Measurements from ENCODE around the gene PCED1B.
"Not testable (repeated sequence)": the region's sequence is repeated elsewhere in the genome, so short reads cannot be mapped to it uniquely, and the experiment has no call there.

Gene PCED1B

DNA sequence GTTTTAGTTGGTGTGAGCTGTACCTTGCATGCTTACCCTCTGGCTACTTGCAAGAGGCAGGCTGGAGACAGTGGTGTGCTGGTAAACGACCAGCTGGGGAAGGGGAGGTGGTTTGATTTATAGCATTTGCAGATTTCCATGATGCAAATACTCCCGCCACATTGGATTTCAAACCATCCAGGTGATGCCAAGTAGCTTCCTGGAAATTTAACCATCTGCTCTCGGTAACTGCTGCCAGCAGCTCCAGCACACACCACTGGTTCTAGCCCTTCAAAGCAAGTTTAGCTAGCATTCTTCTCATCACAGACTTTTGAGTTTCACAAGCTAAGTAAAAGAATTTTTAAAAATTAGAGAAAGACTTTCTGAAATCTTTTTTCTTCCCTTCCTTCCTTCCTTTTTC is 104.8 kb downstream of the PCED1B start:
- no peak for DNase-seq

DNA sequence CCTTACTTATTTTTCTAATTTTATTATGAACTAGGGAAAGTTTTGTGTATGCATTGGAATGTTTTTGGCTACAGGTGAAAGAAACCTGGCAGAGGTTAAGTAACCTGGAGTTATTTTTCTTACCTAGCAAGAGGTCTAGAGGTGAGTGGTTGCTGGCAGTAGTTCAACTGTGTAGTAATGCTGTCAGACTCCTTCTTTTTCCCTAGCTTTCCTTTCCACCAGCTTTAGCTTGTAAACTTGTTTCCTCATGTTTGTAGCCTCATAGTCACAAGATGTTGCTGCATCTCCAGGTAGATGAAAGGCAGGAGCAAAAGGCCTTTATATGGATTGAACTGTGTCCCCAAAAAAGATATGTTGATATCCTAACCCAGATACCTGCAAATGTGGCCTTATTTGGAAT is 105.4 kb downstream of the PCED1B start:
- DNase-seq = no peak

DNA sequence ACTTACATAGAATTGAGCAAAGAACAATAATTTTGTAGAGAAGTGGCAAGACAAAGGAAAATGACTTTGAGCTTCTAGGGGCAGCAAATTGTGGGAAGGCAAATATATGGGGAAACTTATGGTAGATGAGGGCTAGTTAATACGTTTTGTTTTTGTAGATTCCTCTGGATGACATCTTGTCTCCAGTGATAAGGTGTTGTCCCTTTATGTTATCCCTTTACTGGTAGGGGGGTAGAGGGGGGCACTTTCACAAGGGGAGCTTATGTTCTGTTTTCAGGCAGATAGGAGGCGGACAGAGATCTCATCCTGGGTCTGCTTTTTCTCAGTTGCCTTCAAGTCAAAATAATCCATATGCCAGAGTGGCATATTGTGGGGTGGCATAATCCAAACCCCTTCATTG is 106.8 kb downstream of the PCED1B start:
- DNase-seq = no peak

DNA sequence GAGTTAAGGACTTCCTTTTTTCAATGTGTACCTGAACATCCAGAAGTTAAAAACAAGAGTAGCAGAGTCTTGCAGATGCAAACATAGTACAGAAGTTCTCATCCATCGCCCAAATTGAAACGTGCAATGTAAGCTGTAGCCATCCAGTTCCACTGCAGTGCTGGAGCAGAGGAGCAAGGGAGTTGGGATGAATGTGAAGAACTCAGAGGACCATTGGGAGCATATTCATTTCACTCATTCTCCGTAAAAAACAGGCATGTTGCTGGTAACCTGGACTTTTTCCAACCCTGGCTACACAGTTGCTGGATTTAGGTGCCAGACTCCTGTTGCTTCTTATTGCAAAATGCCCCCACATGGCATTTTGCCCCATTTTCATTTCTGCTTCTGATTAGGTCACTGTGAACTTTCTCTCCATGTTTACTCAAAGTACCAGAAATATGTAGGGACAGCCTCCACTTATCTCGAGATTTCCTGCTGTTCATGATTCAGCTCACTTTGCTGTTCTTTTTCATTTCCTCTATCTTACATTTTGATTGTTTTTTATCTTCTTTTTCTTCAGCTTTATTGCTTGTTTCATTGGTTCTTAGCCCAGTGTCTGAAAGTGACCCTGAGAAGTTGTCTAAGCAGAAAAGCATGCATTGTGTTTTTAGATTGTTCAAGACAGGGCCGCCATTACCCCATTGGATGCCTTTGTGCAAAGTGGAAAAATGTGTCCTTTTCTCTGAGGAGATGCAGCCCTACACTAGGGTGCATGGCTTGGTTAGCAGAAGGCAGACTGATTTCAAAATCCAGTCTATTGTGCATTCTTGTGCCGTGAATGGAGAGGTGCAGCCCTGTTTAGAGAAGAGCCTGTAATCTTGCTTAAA is 109.4 kb downstream of the PCED1B start:
- no peak for DNase-seq

DNA sequence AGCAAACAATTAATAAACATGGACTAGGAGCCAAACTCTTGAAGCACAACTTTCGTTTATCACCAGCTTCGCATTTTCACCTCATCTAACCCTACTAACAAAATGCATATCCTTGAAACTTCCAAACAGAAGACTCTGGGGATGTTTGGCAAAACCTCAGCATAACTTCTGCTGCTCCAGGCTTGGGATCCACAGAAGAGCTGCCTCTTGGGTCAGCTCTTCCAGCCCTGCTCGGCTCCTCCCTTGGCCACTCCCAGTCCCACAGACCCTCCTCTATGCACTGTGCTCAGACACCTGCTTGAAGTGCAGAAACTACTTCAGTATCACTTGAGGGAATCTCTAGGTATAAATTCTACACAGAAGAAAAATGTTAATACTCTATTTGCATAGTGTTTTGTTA is 110.3 kb downstream of the PCED1B start:
- no peak for DNase-seq

DNA sequence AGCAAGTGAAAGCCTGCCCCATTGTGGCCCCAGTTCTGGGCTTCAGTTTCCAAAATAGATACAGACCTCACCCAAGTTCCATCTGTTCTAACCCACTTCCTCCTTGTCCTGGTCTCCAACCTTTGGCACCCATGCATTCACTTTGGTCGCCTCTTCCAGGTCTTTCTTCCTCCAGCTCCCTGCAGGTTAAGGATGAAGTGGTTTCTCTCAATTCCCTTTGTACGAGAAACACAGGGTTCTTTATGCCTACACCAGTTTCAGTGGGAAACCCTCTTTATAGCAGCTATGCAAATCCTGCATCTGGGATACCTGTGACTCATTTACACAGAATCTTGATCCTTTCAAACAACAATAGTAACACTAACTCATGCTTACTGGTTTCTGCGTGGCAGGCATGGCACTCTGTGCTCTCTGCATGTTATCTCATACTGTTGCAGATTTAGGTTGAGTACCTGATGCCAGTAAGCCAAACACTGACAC is 110.9 kb downstream of the PCED1B start:
- DNase-seq = no peak

DNA sequence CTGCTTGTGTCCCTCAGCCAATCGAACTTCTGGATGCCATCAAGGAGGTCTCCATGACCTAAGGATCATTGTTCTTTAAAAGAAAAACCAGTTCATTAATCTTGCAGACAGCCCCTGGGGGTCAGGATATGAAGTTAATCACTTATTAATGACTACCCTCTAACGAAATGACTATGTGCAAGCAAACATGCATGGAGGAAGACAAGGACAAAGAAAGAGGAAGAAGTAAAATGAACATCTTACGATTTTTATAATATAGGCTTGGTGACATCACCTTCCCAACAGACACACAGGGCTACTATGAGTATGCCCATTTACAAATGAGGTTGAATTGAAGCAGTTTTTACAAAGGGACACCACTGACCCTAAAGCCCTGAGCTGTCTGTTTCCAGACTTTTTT is 111.5 kb downstream of the PCED1B start:
- no peak for DNase-seq

DNA sequence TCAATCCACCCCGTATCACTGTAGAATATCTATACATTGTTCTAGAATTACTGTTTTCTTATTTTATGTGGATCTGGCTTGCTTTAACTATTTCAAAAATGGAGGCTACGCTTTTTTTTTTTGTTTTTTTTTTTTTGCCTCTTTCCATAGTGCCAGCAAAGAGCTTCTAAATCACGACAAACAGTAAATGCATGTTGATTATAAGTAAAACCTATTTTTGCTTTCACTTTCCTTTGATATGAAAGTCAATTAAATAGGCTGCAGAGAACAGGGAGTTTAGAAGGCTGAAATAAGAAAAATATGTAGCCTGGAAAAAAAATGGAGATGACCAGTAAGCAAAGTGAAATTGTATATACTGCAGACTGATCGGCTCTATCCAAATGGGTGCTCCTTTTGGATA is 112.6 kb downstream of the PCED1B start:
- no peak for DNase-seq

DNA sequence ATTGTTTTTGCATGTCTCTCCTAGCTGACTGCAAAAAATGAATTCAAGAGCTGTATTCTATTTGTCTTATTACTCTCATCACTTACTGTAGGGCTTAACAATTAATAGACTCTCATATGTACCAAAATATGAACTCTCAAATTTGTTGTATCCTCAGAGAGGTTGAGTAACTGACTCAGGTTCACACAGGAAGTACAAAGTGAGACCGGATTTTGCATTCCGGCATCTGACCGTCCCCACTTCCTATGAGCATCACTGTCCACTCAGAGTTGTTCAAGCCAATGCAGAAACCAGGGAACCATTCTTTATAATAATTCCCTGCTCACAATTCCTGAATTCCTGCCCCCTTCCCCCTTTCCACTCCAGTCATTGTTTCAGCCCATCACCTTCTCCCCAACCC is 113.6 kb downstream of the PCED1B start:
- DNase-seq = no peak

DNA sequence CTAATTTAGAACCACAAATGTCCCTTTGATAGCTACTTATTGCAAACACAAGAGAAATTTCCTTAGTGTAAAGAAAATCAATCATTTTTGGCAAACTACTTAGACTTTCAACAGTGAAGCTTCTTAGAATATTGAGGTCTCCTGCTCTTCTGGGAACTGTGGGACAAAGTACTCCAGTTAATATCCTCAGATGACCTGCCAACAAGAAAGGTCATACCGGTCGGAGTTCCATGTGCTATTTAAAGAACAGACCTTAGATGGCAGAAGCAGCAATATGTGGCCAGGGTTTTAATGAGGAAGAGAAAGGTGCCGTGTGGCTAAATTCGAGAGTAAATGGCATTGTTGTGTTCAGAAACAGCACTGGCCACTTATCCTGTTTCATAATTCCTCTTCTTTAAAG is 115.1 kb downstream of the PCED1B start:
- DNase-seq = no peak

DNA sequence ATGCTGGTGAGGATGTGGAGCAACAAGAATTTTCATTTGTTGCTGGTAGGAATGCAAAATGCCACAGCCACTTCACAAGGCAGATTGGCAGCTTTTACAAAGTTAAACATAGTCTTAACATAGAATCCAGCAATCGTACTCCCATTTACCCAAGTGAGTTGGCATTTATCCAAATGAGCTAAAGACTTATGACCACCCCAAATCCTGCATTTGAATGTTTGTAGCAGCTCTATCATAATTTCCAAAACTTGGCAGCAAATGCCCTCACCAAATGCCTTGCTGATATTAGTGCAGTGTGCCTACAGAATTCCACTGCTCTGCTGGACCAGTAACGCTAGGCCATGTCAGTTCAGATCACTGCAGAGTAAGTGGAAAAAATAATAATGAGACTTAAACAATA is 121.0 kb downstream of the PCED1B start:
- DNase-seq = no peak

DNA sequence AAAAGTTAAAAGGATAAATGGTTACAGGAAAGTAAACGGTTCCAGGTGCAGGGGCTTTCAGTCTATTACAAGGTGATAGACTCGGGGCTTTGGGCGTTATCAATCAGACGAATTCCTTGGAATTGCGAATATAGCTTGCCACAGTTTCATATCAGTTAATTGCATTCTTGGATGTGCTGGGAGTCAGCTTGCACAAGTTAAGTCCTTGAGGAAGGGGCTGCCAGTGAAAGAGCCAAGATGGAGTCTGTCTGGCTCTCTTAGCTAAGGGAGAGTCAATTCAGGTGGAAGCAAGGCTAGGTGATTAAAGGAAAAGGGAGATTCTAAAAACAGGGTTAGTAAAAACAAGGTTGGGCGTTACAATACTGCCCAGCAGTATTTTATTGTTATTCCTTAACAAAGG is 121.8 kb downstream of the PCED1B start:
- not testable (repeated sequence) for DNase-seq

DNA sequence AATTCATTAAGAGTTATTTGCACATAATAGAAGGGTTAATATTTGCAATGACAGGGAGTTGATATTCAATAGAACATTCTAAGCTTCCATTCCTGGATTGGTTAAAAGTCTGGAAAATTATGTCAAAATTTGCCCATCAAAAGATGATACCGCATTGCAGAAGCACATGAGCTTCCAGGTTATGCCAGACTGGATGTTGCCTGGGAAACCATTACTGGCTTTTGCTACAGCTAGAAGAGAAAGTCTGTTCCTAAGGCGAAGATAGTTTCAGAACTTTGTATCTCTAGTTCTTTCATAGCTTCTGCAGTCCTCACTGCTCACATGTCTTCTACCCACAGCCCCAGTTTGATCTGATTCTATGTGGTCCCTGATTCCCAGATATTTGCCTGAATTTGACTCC is 122.8 kb downstream of the PCED1B start:
- DNase-seq = no peak

DNA sequence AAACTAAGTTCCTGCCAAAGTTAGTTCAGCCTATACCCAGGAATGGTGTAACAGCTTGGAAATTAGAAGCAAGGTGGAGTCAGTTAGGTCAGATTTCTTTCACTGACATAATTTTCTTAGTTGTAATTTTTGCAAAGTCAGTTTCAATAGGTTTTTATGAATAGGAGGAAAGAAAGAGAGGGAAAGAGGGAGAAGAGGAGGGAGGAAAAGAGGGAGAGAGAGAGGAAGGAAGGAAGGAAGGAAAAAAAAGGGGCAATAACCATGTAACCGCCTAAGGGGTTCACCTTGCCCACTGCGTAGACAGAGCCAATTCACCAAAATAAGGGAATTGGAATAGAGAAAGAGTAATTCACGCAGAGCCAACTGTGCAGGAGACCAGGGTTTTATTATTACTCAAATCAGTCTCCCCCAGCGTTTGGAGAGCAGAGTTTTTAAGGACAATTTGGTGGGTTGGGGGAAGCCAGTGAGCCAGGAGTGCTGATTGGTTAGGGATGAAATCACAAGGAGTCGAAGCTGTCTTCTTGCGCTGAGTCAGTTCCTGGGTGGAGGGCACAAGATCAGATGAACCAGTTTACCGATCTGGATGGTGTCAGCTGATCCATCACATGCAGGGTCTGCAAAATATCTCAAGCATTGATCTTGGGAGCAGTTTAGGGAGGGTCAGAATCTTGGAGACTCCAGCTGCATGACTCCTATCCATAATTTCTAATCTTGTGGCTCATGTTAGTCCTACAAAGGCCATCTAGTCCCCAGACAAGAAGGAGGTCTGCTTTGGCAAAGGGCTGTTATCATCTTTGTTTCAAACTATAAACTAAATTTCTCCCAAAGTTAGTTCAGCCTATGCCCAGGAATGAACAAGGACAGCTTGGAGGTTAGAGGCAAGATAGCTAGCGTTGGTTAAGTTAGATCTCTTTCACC is 126.4 kb downstream of the PCED1B start:
- no peak for DNase-seq

DNA sequence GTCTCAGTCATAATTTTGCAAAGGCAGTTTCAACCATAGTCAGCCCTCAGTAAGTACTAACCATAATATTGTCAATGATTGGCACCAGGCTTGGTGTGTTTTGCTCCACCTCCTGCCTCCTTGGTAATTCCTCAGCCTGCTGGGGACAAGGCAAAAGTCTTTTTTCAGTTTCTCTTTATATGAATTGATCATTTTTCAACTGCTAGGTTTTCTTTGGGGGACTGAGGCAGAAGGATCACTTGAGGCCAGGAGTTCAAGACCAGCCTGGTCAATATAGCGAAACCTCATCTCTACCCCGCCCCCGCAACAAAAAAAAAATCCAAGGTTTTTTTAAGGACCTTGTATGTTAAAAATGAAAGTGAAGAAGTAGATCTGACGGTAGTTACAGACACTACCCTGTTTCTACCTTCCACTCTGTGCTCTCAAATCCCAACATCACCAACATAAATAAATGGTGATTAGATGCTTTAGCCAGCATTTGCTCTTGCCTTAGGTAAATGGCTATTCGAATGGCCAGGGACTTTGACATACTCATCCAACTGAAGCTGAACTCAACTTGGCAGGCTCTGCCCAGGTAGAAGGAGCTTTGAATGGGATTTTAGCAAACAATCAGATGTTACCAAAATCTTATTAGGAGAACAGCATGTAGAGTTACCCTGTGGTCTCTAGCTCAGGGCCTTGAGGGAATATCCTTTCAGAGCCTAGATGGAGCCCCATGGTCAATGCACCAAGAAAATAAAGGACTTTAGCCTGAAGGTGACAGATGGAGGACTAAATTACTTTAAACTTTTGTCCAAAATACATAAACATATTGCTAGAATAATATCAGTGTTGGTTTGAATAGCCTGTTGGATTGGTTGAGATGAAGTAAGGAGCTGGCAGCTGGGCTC is 127.3 kb downstream of the PCED1B start:
- no peak for DNase-seq

DNA sequence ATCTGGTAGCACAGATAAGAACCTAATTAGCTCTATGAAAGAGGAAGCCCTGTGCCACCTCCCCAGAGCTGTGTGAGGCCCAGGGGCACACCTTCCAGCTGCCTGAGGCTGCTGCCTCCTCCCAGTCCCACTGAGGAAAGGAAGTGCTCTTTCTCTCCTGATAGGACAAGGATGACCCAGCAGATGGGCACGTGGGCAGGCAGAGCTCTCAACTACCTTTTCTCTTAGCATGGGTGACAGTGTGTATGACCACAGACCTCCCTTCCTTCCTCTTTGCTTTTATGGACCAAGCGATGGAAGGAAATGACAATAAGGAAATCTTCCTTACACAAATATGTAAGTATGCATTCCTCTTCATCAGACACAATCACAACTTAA is 127.9 kb downstream of the PCED1B start:
- DNase-seq = no peak

DNA sequence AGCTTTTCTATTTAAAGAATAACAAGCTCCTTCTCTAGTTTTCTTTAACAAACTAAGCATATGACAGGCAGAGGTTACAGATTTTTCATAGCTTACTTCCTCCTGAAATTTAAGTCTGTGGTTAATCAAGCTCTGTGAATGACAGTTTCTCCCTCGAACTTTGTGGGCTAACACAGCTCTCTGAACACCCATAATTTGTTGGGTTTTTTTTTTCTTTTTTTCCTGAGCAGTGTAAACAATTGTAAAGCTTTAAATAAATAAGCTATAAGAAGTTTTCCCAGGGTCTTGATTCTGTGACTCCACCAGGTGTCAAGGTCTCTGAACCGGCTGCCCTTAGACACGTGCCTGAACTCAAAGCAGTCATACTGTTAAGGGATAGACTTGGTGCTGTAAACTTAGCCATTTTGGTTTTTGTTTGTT is 128.4 kb downstream of the PCED1B start:
- no peak for DNase-seq

DNA sequence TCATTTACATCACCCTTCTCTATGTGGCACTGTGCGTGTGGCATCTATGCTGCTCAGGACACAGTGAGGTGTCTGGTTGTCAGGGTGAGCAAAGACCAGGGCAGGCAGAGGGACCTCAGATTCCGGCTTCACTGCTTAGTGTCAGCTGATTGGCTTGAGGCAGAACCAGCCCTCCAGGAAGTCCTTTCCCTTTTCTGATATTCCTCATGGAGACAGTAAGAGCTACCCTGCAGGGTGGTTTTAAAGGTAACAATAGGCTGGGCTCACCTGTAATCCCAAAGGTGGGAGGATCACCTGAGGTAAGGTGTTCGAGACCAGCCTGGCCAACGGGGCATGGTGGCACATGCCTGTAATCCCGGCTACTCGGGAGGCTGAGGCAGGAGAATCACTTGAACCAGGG is 129.6 kb downstream of the PCED1B start:
- no peak for DNase-seq

DNA sequence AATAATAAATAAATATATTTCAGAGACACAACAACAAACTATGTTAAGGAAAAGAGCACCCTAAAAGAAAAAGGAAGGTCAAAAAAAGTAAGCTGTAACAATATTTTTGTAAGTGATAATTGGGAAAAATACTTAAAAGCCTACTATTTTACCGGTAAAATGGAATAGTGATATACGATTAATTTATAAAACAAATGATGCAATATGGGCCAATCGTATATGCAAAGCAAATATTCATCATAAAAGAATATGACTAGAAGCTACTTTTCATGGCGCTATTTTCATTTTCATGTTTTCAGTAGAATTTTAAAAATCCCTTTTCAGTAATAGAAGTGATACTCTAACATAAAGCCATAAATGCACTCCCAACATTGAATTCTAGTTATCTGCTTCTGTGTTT is 131.4 kb downstream of the PCED1B start:
- no peak for DNase-seq

DNA sequence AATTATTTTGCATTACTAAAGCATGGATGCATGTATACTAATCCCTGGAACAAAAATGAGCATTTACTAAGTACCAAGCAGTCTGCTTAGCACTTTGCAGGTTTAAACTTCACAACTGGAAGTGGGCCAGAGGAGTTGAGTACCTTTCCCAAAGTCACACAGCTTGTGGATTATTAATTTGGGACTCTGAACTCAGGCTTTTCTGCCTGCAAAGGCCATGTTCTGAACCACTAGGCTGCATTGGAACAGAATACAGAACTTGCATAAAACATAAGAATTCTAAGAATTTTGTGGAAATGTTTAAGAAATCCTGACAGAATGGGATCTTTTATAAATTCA is 133.2 kb downstream of the PCED1B start:
- no peak for DNase-seq

DNA sequence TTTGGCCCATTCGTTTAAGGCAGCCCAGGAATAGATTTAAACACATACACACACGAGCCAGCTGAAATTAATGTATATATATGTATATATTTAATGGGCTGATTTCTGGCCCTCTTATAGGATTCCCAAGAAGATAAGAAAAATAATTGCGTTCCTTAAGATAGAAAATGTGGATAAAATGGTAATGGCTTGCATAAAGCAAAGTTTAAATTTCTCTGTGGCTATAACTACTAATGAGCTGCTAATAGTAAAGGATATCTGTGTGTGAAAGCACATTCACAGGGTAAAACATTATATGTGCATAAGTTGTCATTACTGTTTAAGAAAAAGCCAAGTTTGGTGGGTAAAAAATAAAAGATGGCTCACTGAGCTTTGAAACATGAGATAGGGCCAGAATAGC is 134.0 kb downstream of the PCED1B start:
- DNase-seq = no peak

DNA sequence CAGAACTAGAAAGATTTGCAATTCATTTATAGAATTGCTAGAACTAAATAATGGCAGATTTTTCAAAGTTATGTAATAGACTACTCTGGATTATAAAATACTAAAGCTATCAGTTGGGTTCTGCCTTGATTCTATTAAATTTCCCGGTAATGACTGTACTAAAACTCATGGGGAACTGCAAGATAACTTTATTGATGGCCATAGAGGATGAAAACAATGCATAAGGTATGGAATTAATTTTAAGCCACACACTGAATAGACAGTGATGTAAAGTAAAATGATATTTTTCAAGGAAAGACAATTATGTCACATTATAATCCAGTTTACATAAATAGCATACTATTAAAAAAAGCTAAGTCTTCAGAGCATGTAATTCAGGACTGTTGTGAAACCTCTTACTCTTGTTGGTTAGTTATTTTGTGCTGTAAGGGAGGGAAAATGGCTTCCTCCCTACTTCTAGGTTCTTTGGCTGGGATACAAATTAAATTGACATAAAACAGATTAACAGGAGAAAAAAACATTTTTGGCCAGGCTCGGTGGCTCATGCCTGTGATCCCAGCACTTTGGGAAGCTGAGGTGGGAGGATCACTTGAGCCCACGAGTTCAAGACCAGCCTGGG is 134.7 kb downstream of the PCED1B start:
- DNase-seq = no peak

DNA sequence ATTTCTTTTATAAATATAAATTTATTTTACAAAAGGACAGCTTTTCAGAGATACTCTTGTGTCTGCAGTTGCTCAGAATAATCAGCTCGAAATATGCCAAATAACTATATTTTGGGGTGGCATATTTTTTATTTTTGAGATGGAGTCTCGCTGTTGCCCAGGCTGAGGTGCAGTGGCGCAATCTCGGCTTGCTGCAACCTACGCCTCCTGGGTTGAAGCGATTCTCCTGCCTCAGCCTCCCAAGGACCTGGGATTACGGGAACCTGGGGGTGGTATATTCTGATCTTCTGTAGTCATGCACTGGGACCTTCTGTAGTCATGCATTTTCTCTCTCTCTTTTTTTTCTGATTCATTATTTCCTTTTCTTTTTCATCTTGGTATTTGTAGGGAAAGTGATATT is 135.3 kb downstream of the PCED1B start:
- no peak for DNase-seq

All from NCI-H345 (cell line).